Effector CD4-positive, alpha-beta T cell (primary cell): ENCODE results near the gene SSC4D.

Experiments
- DNase-seq: peaks from one replicate; pipeline ENCODE4 v3.0.0-alpha.2; 2020

SSC4D gene

DNA sequence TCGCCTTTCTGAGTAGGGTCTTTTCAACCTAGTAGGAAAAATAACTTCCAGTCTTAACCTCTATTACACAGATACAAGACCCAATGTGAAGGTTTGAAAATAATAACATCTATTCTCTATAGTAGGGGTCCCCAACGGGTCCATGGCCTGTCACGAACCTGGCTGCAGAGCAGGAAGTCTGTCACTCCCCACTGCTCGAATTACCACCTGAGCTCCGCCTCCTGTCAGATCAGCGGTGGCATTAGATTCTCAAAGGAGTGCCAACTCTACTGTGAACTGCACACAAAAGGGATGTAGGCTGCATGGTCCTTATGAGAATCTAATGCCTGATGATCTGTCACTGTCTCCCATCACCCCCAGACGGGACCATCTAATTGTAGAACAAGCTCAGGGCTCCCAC lies 58.1 kb downstream of the SSC4D start:
- no peak for DNase-seq

GRCh38 chr7:76349313-76349885 lies 60.1 kb downstream of the SSC4D start:
- DNase-seq, result no peak

DNA sequence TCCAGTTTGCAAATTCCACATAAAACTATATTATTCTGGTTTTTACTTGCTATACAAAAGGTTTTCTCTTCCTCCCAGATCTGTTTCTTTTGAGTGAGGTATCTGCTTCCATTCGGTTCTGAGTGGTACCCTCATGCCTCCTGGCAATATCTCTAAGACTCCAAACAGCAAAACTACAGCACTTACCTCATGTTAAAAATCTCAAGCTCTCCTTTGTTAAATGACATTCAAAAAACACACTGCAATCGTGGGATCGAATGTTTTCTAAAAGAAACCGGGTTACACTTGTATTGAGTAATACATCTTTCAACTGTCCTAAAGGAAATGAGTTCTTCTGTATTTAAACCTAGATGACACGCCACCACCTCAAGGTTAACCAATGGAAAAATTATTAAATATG lies 61.8 kb downstream of the SSC4D start:
- no peak for DNase-seq

GRCh38 chr7:76346778-76347177 lies 62.7 kb downstream of the SSC4D start:
- DNase-seq, result no peak

GRCh38 chr7:76346097-76346496 lies 63.4 kb downstream of the SSC4D start:
- no peak for DNase-seq

- no peak for DNase-seq
Observed at GRCh38 chr7:76343931-76344321, 65.6 kb downstream of the SSC4D start.

DNA sequence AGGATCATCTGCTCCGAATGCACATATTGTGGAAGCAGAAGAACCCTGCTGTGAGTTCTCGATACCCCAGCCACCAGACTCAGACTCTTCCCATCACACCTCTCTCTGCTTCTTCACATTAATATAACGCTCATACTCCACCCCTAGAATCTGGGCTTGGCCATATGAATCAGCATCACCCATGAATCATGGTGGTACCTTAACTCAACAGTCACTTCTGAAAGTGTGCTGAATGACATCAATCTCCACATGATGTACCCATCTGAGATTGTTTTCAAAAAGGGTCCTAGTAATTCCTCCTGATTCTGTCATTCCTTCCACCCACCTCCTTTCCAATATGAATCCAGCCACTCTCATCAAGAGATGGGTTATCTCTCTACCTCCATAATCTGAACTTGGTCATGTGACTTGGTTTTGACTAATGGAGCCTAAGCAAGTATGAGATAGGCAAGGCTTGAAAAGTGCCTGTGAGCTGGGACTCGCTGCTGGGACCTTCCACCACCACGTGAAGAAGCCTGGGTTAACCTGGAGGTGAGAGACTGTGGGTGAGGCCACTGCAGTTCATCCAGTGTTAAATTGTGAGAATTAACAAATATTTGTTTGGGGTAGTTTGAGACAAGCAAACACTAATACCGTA lies 66.1 kb downstream of the SSC4D start:
- no peak for DNase-seq

DNA sequence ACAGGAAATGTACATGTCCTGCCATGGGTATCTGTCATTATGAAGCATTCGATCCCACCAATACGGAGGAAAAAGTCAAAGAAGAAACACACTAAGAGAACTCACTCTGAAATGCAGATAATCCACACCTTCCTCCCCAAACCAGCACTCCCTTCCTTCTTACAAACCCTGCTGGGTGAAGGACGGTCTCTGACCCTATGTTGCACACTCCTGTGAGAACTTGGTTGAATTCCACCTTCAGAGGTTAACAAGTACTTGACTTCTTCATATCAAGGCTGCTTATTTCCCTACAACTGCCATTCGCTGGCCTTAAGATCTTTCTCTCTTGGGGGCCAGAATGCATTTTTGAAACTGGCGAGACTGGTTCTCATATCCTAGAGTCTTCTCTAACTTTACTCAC lies 67.3 kb downstream of the SSC4D start:
- DNase-seq, result no peak

DNA sequence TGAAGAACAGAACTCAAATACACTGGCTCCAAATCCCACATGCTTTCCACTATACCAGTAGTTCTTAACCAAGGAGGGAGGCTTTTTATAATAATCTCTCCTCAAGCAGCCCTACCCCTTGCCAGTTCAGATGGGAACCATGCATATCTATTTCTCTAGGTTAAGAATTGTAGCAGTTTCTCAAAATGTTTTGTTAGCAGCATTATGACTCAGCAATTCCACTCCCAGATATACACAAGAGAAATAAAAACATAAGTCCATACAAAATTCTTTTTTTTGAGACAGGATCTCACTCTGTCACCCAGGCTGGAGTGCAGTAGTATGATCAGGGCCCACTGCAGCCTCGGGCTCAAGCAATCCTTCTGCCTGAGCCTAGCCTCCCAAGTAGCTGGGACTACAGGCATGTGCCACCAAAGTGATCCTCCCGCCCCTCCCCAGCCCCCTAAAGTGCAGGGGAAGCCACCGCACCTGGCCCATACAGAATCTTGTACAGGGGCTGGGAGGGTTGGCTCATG lies 68.8 kb downstream of the SSC4D start:
- DNase-seq, result no peak
